COR-L47 (cell line): ENCODE data around the gene HOXC6.

ENCODE experiments used
- DNase-seq: peaks from one replicate; lab custom pipeline; 2025; lab: John Stamatoyannopoulos, UW

Gene HOXC6

GRCh38 chr12:54028314-54029201, at the start of gene HOXC6:
TSS of gene HOXC6 (plus strand) at chr12:54028440. CDS start at chr12:54028522, 82 bp downstream.
- DNase-seq, result no peak

- DNase-seq, result no peak
Measured at GRCh38 chr12:53978477-53979356, 49.5 kb upstream of the HOXC6 start.

GRCh38 chr12:53980104-53980801, 48.0 kb upstream of the HOXC6 start:
- no peak for DNase-seq

- no peak for DNase-seq
Measured at GRCh38 chr12:53980802-53981496, 47.3 kb upstream of the HOXC6 start.

- no peak for DNase-seq
Measured at GRCh38 chr12:53981634-53982565, 46.3 kb upstream of the HOXC6 start.

GRCh38 chr12:53982648-53983567, 45.3 kb upstream of the HOXC6 start:
- no peak for DNase-seq

- DNase-seq, result no peak
Measured at GRCh38 chr12:53983568-53983949, 44.7 kb upstream of the HOXC6 start.

- no peak for DNase-seq
Measured at GRCh38 chr12:53983950-53984572, 44.2 kb upstream of the HOXC6 start.

GRCh38 chr12:53984901-53985691, 43.1 kb upstream of the HOXC6 start, which contains the start of gene HOXC10:
TSS of gene HOXC10 (plus strand) at chr12:53985146. CDS start at chr12:53985260, 114 bp downstream.
- peak; percentile 47 for DNase-seq

- no peak for DNase-seq
Measured at GRCh38 chr12:53985692-53985993, 42.6 kb upstream of the HOXC6 start.

GRCh38 chr12:53985994-53986685, 42.1 kb upstream of the HOXC6 start:
- DNase-seq, result no peak

- DNase-seq, result no peak
Measured at GRCh38 chr12:53986686-53987483, 41.4 kb upstream of the HOXC6 start.

- DNase-seq, result no peak
Measured at GRCh38 chr12:53987787-53988230, 40.4 kb upstream of the HOXC6 start.

GRCh38 chr12:53988541-53989226, 39.6 kb upstream of the HOXC6 start:
- no peak for DNase-seq

GRCh38 chr12:53989227-53990113, 38.8 kb upstream of the HOXC6 start:
- peak; percentile 16 for DNase-seq
